Measurements from ENCODE around the gene RPL36A. TPM values are rescaled to one million over a fixed set of nuclear protein-coding genes. Genes with fewer than 3 reads are reported as not detected.

The RPL36A gene
- total RNA-seq, 2 donors from 2014 or later, result 495 to 1,021 TPM

GRCh38 chrX:101415180-101416145, 24.7 kb downstream of the RPL36A start:
- Histone ChIP-seq H3K9me3 (no peaks in the 10 kb centered on the region), H3K4me3 (no peak overlapping the region), H3K4me1 (peaks cover 0 to 19% of the 10 kb centered on the region in 2 donors), H3K36me3 (peaks cover 4% of the 10 kb centered on the region), H3K27ac (peak overlapping the region; percentile 50 to 83), H3K27me3 (no peaks in the 10 kb centered on the region)
- DNase-seq (ENCODE audit: low spot score), result no peak
- peak; percentile 62 to 85 for TF ChIP-seq CTCF (IDR thresholded peaks at IDR 0.05)

DNA sequence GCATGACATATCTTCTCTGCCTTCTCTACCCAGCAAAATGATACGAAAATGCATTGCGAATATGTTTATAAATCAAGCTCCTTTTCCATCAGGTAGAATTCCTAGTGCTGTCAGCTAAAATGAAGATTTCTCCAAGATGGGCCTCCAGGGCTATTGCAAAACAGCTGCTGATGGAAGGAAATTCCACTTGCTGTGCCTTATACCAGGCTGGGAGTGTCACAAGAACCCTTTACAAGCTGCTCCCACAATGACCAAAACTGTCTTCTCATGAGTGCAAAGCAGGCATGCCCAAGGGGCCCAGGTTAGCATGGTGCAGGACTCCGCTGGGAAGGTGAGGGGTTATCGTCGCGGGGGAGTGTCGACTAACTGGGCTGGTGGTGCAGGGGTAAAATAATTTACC, 25.9 kb downstream of the RPL36A start:
- DNase-seq (ENCODE audit: low spot score), result no peak
- no peak for TF ChIP-seq CTCF (IDR thresholded peaks at IDR 0.05)
- H3K4me3 ChIP-seq, result no peak overlapping the region
- H3K4me1 ChIP-seq, result peaks cover 0 to 13% of the 10 kb centered on the region in 2 donors
- H3K9me3 ChIP-seq, result no peaks in the 10 kb centered on the region
- peaks cover 4% of the 10 kb centered on the region for H3K36me3 ChIP-seq
- no peaks in the 10 kb centered on the region for H3K27me3 ChIP-seq
- peak overlapping the region in 1 of 2 donors; percentile 95 for H3K27ac ChIP-seq

- no peak for DNase-seq (ENCODE audit: low spot score)
- Histone ChIP-seq H3K36me3 (peaks cover 4% of the 10 kb centered on the region), H3K9me3 (no peaks in the 10 kb centered on the region), H3K27ac (peak overlapping the region; percentile 91 to 95), H3K27me3 (no peaks in the 10 kb centered on the region), H3K4me1 (peaks cover 0 to 11% of the 10 kb centered on the region in 2 donors), H3K4me3 (no peak overlapping the region)
- TF ChIP-seq CTCF (IDR thresholded peaks at IDR 0.05), result no peak
Measured at GRCh38 chrX:101417190-101417589, 26.4 kb downstream of the RPL36A start.

DNA sequence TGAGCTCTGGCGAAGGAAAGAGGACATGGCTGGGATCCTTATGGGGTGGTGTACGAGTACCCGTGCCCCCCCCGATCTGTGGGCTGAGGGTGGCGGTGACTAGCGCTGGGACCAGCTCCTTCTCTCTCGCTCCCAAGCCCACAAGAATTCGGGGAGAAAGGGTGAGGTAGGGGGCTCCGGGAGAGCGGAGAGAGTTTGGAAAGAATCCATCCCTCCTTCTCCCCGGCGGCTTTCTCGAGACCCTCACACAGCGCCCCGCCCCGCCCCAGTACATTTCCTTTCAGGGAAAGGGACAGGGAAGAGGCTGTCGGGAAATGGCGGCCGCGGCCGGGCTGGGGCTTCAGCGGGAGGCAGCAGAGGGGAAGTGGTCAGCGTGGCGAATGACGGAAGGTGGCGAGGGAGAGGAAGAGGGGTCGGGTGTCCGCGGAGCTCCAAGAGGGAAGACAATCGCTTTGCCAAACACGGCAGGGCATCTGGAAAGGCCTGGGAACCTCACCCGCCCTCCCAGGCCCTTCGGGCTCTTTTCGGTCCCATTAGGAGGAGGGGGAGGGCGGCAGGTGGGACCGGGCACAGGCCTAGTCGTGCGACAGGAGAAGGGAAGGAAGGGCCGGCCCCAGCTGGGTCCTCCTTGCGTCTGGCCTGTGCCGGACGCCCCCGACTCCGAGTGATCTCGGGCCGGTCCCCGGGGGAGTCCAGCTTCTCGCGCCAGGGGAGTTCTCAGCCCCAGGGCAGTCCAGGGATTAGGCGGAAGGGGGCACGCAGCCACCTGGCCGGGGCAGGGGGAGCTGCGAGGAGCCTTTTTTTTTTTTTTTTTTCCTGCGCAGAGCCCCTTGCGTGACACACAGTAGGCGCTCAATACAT, 27.4 kb downstream of the RPL36A start:
- H3K4me1 ChIP-seq, result peaks cover 0 to 4% of the 10 kb centered on the region in 2 donors
- no peak for DNase-seq (ENCODE audit: low spot score)
- TF ChIP-seq CTCF (IDR thresholded peaks at IDR 0.05), result no peak
- H3K27ac ChIP-seq, result peak overlapping the region; percentile 91 to 95
- H3K4me3 ChIP-seq, result peak overlapping the region; percentile 58 to 59
- H3K36me3 ChIP-seq, result peaks cover 3% of the 10 kb centered on the region
- H3K27me3 ChIP-seq, result no peaks in the 10 kb centered on the region
- no peaks in the 10 kb centered on the region for H3K9me3 ChIP-seq

DNA sequence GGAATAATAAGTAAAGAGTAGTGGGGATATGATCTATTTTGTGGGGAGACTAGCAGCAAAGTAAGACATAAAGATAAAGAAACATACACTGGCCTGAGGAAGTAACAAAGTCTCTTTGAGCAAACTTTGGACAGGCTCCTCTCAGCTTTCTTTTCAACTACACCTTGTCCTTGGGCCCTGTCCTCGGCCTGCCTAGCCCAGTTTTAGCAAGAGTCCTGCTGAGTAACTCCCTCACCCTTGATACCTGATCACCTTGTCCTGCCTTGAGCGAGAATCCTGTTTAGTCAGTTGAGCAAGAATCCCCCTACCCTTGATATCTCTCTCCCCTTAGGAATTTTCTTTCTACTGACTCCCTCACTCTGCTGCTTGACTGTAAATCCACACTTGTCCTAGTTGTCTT, 28.7 kb downstream of the RPL36A start:
- TF ChIP-seq CTCF (IDR thresholded peaks at IDR 0.05), result no peak
- Histone ChIP-seq H3K27me3 (no peaks in the 10 kb centered on the region), H3K36me3 (peaks cover 8% of the 10 kb centered on the region), H3K9me3 (no peaks in the 10 kb centered on the region), H3K4me1 (peaks cover 0 to 4% of the 10 kb centered on the region in 2 donors), H3K27ac (peak overlapping the region in 1 of 2 donors; percentile 95), H3K4me3 (no peak overlapping the region)
- no peak for DNase-seq (ENCODE audit: low spot score)
